Naive B cell (primary cell): ENCODE results near the gene AMELY. TPM values are rescaled to one million over a fixed set of nuclear protein-coding genes. Genes with fewer than 3 reads are reported as not detected.
"Not testable (repeated sequence)": the region's sequence is repeated elsewhere in the genome, so short reads cannot be mapped to it uniquely, and the experiment has no call there.

Experiments used
- ATAC-seq, 2 donors: fragments of 150-1000 bp; cut with Tn5 transposase; 2 replicates each; pipeline ENCODE4 v1.10.0; 2021; ENCODE audit warnings: low read depth in 2 of 2, mild to moderate bottlenecking in 2 of 2, moderate library complexity in 2 of 2
- DNase-seq: peaks from one replicate; pipeline ENCODE4 v3.0.0; 2022
- H3K27ac Mint-ChIP-seq, 6 donors: one replicate each; pipeline ENCODE4 v1.8.0; 2020 to 2022; ENCODE audit warnings: mild to moderate bottlenecking in 6 of 6, mixed read lengths in 6 of 6, moderate library complexity in 5 of 6, inconsistent platforms in 2 of 6
- H3K27me3 Mint-ChIP-seq, 3 donors: one replicate each; pipeline ENCODE4 v1.8.0; 2021 to 2022; ENCODE audit warnings: mixed read lengths in 3 of 3, mild to moderate bottlenecking in 1 of 3
- H3K36me3 Mint-ChIP-seq, 2 donors: one replicate each; pipeline ENCODE4 v1.8.0; 2020 to 2022; ENCODE audit warnings: mixed read lengths in 2 of 2, inconsistent platforms in 1 of 2, mild to moderate bottlenecking in 1 of 2
- H3K4me1 Mint-ChIP-seq, 3 donors: one replicate each; pipeline ENCODE4 v1.8.0; 2020 to 2022; ENCODE audit warnings: mixed read lengths in 3 of 3, inconsistent platforms in 1 of 3, mild to moderate bottlenecking in 1 of 3, moderate library complexity in 1 of 3
- H3K4me3 Mint-ChIP-seq, 8 donors: one replicate each; pipeline ENCODE4 v1.8.0; 2020 to 2022; ENCODE audit warnings: mild to moderate bottlenecking in 8 of 8, mixed read lengths in 8 of 8, moderate library complexity in 8 of 8, inconsistent platforms in 2 of 8
- H3K9me3 Mint-ChIP-seq, 7 donors: one replicate each; pipeline ENCODE4 v1.8.0; 2020 to 2022; ENCODE audit warnings: mixed read lengths in 7 of 7, mild to moderate bottlenecking in 5 of 7, inconsistent platforms in 2 of 7, moderate library complexity in 1 of 7
- polyA plus RNA-seq, 6 donors: library from polyadenylated mRNA; unstranded; fragments of 300-500 nt; fragmentation: Illumina TruSeq; gene quantifications; one replicate each; pipeline ENCODE4 v1.2.3, GENCODE V29; 2021; ENCODE audit warnings: low read depth in 6 of 6

AMELY gene
- polyA plus RNA-seq = not detected

GRCh38 chrY:6911253-6911881 is at the start of gene AMELY:
AMELY (minus strand) TSS chrY:6911752; CDS start chrY:6872608, 39,144 bp downstream.
- H3K36me3 Mint-ChIP-seq = no peaks in the 10 kb centered on the region
- no peaks in the 10 kb centered on the region for H3K9me3 Mint-ChIP-seq
- no peak for ATAC-seq
- H3K4me3 Mint-ChIP-seq = no peak within 1 kb of the TSS
- H3K4me1 Mint-ChIP-seq = no peaks in the 10 kb centered on the region
- no peak within 1 kb of the TSS for H3K27ac Mint-ChIP-seq
- no peak for DNase-seq
- H3K27me3 Mint-ChIP-seq = peaks cover 0 to 39% (median 11%) of the 10 kb centered on the region in 3 donors

GRCh38 chrY:6949947-6950346 is 38.4 kb upstream of the AMELY start:
- Mint-ChIP-seq H3K27ac (no peak overlapping the region), H3K27me3 (no peaks in the 10 kb centered on the region), H3K9me3 (no peaks in the 10 kb centered on the region), H3K4me1 (no peaks in the 10 kb centered on the region), H3K4me3 (no peak overlapping the region), H3K36me3 (no peaks in the 10 kb centered on the region)
- ATAC-seq (no peak), DNase-seq (no peak)

GRCh38 chrY:6948378-6948777 is 36.8 kb upstream of the AMELY start:
- Mint-ChIP-seq H3K4me1 (no peaks in the 10 kb centered on the region), H3K9me3 (no peaks in the 10 kb centered on the region), H3K36me3 (no peaks in the 10 kb centered on the region), H3K27me3 (no peaks in the 10 kb centered on the region), H3K4me3 (no peak overlapping the region), H3K27ac (no peak overlapping the region)
- DNase-seq (no peak), ATAC-seq (no peak)

- Mint-ChIP-seq H3K4me1 (no peaks in the 10 kb centered on the region), H3K4me3 (no peak overlapping the region), H3K36me3 (no peaks in the 10 kb centered on the region), H3K9me3 (no peaks in the 10 kb centered on the region), H3K27ac (no peak overlapping the region), H3K27me3 (no peaks in the 10 kb centered on the region)
- no peak for DNase-seq
- ATAC-seq = no peak
Observed at GRCh38 chrY:6947695-6948094, 36.1 kb upstream of the AMELY start.

GRCh38 chrY:6935497-6935896 is 23.9 kb upstream of the AMELY start:
- Mint-ChIP-seq H3K9me3 (no peaks in the 10 kb centered on the region), H3K4me3 (no peak overlapping the region), H3K27ac (no peak overlapping the region), H3K27me3 (no peaks in the 10 kb centered on the region), H3K4me1 (no peaks in the 10 kb centered on the region), H3K36me3 (no peaks in the 10 kb centered on the region)
- DNase-seq (no peak), ATAC-seq (no peak)

GRCh38 chrY:6931779-6932396 is 20.3 kb upstream of the AMELY start:
- Mint-ChIP-seq H3K4me1 (no peaks in the 10 kb centered on the region), H3K36me3 (no peaks in the 10 kb centered on the region), H3K27me3 (no peaks in the 10 kb centered on the region), H3K4me3 (no peak overlapping the region), H3K9me3 (no peaks in the 10 kb centered on the region), H3K27ac (no peak overlapping the region)
- DNase-seq (no peak), ATAC-seq (no peak)

- Mint-ChIP-seq H3K27me3 (no peaks in the 10 kb centered on the region), H3K9me3 (no peaks in the 10 kb centered on the region), H3K36me3 (no peaks in the 10 kb centered on the region), H3K4me1 (no peaks in the 10 kb centered on the region), H3K27ac (no peak overlapping the region), H3K4me3 (no peak overlapping the region)
- DNase-seq = no peak
- ATAC-seq = no peak
Observed at GRCh38 chrY:6929237-6929636, 17.7 kb upstream of the AMELY start.

GRCh38 chrY:6928265-6928664 is 16.7 kb upstream of the AMELY start:
- H3K27me3 Mint-ChIP-seq = no peaks in the 10 kb centered on the region
- no peak for DNase-seq
- H3K4me3 Mint-ChIP-seq = no peak overlapping the region
- H3K4me1 Mint-ChIP-seq = no peaks in the 10 kb centered on the region
- H3K9me3 Mint-ChIP-seq = no peaks in the 10 kb centered on the region
- ATAC-seq = no peak
- no peaks in the 10 kb centered on the region for H3K36me3 Mint-ChIP-seq
- no peak overlapping the region for H3K27ac Mint-ChIP-seq

- Mint-ChIP-seq H3K27me3 (no peaks in the 10 kb centered on the region), H3K4me3 (no peak overlapping the region), H3K36me3 (no peaks in the 10 kb centered on the region), H3K9me3 (peaks cover 0 to 5% (median 0%) of the 10 kb centered on the region in 7 donors), H3K4me1 (no peaks in the 10 kb centered on the region), H3K27ac (no peak overlapping the region)
- ATAC-seq (no peak), DNase-seq (no peak)
Observed at GRCh38 chrY:6921061-6921460, 9.5 kb upstream of the AMELY start.

GRCh38 chrY:6913362-6913761 is 1.8 kb upstream of the AMELY start:
- Mint-ChIP-seq H3K27me3 (peaks cover 0 to 39% (median 11%) of the 10 kb centered on the region in 3 donors), H3K27ac (no peak overlapping the region)
- DNase-seq = no peak

GRCh38 chrY:6910372-6911252 is 940 bp downstream of the AMELY start, which contains the start of gene TBL1Y:
TBL1Y (plus strand) TSS chrY:6910697; CDS start chrY:7025085, 114,388 bp downstream.
- Mint-ChIP-seq H3K27me3 (peaks cover 0 to 39% (median 11%) of the 10 kb centered on the region in 3 donors), H3K9me3 (no peaks in the 10 kb centered on the region), H3K36me3 (no peaks in the 10 kb centered on the region), H3K27ac (no peak within 1 kb of the TSS), H3K4me1 (no peaks in the 10 kb centered on the region), H3K4me3 (no peak within 1 kb of the TSS)
- ATAC-seq (no peak), DNase-seq (no peak)

More at GRCh38 chrY:6913362-6913761, 1.8 kb upstream of the AMELY start:
- Mint-ChIP-seq H3K9me3 (no peaks in the 10 kb centered on the region), H3K36me3 (no peaks in the 10 kb centered on the region), H3K4me1 (no peaks in the 10 kb centered on the region), H3K4me3 (no peak overlapping the region)
- ATAC-seq = no peak

GRCh38 chrY:6909856-6910255 is 1.7 kb downstream of the AMELY start:
- no peak overlapping the region for H3K27ac Mint-ChIP-seq
- DNase-seq (no peak), ATAC-seq (no peak)
- H3K36me3 Mint-ChIP-seq = no peaks in the 10 kb centered on the region
- no peaks in the 10 kb centered on the region for H3K9me3 Mint-ChIP-seq
- no peak overlapping the region for H3K4me3 Mint-ChIP-seq
- peaks cover 0 to 39% (median 11%) of the 10 kb centered on the region in 3 donors for H3K27me3 Mint-ChIP-seq
- H3K4me1 Mint-ChIP-seq = no peaks in the 10 kb centered on the region

- no peak for DNase-seq
- ATAC-seq = no peak
- Mint-ChIP-seq H3K4me3 (no peak overlapping the region), H3K9me3 (no peaks in the 10 kb centered on the region), H3K4me1 (no peaks in the 10 kb centered on the region), H3K27ac (no peak overlapping the region), H3K27me3 (peaks cover 0 to 39% (median 11%) of the 10 kb centered on the region in 3 donors), H3K36me3 (no peaks in the 10 kb centered on the region)
Observed at GRCh38 chrY:6909118-6909521, 2.4 kb downstream of the AMELY start.

- H3K27ac Mint-ChIP-seq, H3K36me3 Mint-ChIP-seq, H3K4me1 Mint-ChIP-seq, H3K4me3 Mint-ChIP-seq, ATAC-seq, H3K9me3 Mint-ChIP-seq, DNase-seq: not testable (repeated sequence)
- peaks cover 0 to 30% (median 5%) of the 10 kb centered on the region in 3 donors for H3K27me3 Mint-ChIP-seq
Observed at GRCh38 chrY:6908021-6908420, 3.5 kb downstream of the AMELY start.
